ENCODE data around the gene F2RL2.

GRCh38 chr5:76606701-76607100, 16.5 kb downstream of the F2RL2 start:
- TF ChIP-seq, protein P1, sequence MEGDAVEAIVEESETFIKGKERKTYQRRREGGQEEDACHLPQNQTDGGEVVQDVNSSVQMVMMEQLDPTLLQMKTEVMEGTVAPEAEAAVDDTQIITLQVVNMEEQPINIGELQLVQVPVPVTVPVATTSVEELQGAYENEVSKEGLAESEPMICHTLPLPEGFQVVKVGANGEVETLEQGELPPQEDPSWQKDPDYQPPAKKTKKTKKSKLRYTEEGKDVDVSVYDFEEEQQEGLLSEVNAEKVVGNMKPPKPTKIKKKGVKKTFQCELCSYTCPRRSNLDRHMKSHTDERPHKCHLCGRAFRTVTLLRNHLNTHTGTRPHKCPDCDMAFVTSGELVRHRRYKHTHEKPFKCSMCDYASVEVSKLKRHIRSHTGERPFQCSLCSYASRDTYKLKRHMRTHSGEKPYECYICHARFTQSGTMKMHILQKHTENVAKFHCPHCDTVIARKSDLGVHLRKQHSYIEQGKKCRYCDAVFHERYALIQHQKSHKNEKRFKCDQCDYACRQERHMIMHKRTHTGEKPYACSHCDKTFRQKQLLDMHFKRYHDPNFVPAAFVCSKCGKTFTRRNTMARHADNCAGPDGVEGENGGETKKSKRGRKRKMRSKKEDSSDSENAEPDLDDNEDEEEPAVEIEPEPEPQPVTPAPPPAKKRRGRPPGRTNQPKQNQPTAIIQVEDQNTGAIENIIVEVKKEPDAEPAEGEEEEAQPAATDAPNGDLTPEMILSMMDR (IDR thresholded peaks at IDR 0.05): no peak
- no peak for TF ChIP-seq POLR2AphosphoS5 (IDR thresholded peaks at IDR 0.05)
